GM18499 (cell line): ENCODE results near the gene MRLN.
"Not testable (repeated sequence)": the region's sequence is repeated elsewhere in the genome, so short reads cannot be mapped to it uniquely, and the experiment has no call there.

Source experiments
- ATAC-seq: cut with Tn5 transposase; IDR thresholded peaks from one replicate; pipeline ENCODE4 v1.9.1; 2021; ENCODE audit warnings: moderate number of reproducible peaks; ENCODE audit not compliant: insufficient read depth, unreplicated experiment

MRLN gene

DNA sequence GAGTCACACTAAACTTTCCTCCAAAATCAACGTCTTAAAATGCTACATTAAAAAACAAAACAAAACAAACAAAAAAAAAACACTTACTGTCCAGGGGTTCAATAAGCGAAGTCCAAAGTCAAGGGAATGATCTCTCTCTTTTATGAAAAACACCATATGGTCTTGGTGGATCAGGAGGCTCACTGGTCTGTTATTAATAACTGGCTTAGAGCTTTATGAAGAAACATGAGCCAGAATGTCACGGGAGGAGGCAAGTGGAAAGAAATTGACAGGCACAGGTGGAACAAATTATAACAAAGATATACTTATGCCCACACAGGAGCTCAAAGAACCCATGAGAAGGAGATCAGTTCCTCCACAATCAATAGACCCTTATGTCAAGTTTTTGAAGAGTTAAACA is at the start of gene MRLN:
Gene MRLN (minus strand): TSS at position 189 of the 400 bp plus-strand sequence.
- ATAC-seq, result no peak

DNA sequence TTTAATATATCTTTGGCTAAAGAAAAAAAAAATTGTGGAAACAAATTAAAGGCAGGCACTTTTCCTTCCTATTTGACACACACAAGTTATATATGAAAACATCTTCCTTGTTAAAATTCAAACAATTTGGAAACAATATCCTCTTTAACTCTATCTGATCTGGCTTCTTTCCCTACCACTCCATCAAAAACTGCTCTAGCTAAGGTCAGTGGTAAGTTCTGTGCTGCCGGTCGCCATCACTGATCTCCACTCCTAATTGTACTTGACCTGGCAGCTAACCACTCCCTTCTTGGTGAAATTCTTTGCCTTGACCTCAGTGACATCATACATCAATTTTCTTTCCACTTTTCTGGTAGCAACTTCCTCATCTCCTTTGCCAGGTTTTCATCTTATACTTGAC is 47.9 kb upstream of the MRLN start:
- no peak for ATAC-seq

DNA sequence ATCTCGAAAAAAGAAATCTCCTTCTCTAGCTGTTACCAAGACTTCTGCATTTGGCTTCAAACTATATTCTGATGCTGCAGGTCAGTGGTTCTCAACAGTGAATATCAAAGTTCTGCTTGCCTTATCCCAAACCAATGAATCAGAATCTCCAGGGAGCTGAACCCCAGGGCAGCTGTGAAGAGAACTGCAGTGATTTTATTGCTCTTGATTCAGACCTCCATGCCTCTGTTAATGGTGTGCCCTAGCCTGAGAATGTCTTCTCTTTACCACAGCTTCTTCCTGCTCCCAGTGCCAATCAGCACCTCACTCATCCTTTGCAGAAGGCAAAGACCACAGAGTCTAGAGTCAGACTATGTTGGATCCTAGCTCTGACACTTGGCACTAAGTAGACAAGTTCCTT is 46.2 kb upstream of the MRLN start:
- ATAC-seq, result no peak

DNA sequence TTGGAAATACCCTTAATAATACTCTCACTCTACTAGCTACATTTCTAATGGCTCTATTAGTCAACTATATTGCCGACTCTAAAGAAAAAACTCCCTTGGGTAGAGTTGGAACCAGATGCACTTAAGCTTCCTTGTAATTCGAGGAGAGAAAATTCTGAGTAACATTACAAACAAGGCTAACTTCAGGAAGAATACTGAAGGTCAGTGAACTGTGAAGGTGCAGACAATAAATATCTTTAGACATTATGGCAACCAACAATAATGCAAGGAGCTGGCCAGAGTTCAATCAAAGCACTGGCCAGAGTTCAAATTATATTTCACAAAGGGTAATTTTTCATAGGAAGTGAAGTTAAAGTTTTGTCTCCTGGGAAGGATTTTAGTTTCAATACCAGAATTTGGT is 40.7 kb upstream of the MRLN start:
- ATAC-seq, result no peak

DNA sequence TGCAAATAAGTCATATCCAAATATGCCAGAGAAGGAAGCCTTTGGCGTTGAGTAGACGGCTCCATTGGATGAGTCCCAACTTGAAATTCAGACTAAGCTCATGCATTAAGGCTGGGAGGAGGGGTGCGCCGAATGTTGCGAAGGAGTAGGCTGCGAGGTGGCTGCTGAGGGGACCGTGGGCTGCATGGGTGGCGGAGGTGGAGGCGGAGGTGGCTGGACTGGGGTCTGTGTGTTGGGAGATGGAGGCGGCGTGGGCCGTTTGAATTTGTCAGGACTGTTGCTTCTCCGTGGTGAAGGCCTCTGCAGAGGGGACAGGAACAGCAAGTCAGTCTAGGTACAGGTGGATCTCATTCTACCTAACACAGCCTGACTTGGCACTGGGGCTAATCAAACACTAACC is 39.6 kb upstream of the MRLN start:
- no peak for ATAC-seq

DNA sequence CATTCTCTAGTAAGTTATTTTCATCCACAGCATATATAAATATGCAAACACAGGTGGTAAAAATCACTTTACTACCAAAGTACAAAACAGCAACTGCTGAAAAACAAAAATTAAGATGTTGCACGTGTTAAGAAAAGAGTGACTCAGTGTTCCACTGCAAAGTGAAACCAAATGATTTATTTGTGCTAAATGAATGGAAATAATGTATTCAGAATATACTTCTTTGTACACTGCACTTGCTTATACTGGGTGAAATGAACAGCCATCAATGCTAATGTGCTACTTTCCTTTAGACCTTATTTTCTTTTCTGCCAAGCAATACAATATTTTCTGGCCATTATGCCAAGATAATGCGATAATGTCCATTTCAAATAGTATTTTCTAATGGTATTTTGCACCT is 38.3 kb upstream of the MRLN start:
- ATAC-seq, result no peak

DNA sequence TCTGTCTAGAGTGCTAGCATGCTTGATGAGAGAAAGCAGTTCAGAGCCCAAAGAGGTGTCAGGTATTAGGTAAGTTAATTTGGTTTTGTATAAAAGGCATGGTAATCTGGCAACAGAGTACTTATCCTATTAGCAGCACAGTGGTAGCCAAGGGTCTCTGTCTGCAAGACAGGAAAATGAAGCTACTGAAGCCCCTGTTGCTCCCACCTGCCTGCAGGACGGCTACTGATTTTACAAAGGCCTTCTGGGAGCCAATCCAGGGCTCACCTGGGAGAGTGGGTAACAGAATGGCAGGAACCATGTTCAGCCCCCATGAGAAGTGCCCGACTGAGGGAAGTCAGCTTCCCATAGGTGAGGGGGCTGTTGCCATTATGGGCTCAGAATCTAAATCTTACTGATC is 36.8 kb upstream of the MRLN start:
- ATAC-seq, result not testable (repeated sequence)

DNA sequence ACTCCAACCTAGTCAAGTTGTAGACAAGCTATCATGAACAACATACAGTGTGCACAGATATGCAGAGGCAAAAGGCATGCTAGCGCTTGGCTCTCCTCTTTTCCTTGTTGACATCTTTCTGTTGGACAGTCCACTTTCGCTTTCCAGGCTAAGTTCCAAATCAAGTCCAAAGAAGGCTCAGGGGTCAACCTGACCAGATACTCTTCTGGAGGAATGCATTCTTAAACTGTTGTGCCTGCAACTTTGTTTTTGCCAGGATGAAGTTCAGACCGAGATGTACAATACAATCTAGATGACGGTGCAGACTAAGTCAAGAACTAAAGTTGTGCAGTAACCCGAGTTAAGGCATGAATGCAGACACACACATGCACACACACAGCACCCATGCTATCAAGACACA is 35.7 kb upstream of the MRLN start:
- ATAC-seq, result not testable (repeated sequence)

DNA sequence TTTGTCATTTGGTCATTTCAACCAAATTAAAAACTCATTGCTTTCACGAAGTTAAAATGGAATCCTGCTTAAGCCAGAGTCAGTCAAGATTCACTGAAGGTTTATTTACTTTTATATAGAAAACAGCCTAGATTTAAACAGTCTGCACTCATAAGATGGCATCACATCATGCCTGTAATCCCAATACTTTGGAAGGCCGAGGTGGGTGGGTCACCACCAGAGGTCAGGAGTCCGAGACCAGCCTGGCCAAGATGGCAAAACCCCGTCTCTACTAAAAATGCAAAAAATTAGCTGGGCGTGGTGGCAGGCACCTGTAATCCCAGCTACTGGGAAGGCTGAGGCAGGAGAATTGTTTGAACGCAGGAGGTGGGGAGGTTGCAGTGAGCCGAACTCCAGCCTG is 33.8 kb upstream of the MRLN start:
- ATAC-seq, result not testable (repeated sequence)

DNA sequence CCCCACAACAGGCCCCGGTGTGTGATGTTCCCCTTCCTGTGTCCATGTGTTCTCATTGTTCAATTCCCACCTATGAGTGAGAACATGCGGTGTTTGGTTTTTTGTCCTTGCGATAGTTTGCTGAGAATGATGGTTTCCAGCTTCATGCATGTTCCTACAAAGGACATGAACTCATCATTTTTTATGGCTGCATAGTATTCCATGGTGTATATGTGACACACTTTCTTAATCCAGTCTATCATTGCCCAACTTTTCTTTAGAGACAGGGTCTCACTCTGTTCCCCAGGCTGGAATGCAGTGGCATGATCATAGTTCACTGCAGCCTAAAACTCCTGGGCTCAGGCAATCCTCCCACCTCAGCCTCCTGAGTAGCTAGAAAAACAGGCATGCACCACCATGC is 32.2 kb upstream of the MRLN start:
- ATAC-seq, result not testable (repeated sequence)

DNA sequence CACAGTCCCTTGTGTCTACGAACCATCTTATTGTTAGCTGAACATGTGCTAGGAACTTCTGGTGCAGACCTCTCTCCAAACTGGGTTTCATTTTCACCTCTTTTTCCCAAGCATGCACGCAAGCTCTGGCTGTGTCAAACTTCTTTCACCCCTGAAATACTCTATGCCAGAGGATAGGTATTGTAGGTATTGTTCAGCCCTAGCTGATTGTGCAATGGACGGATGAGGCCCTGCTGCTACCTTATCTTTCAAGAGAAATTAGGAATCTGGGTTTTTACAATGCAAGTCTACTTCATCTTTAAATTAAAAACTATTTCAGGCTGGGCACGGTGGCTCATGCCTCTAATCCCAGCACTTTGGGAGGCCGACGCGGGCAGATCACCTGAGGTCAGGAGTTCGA is 28.3 kb upstream of the MRLN start:
- ATAC-seq, result no peak

DNA sequence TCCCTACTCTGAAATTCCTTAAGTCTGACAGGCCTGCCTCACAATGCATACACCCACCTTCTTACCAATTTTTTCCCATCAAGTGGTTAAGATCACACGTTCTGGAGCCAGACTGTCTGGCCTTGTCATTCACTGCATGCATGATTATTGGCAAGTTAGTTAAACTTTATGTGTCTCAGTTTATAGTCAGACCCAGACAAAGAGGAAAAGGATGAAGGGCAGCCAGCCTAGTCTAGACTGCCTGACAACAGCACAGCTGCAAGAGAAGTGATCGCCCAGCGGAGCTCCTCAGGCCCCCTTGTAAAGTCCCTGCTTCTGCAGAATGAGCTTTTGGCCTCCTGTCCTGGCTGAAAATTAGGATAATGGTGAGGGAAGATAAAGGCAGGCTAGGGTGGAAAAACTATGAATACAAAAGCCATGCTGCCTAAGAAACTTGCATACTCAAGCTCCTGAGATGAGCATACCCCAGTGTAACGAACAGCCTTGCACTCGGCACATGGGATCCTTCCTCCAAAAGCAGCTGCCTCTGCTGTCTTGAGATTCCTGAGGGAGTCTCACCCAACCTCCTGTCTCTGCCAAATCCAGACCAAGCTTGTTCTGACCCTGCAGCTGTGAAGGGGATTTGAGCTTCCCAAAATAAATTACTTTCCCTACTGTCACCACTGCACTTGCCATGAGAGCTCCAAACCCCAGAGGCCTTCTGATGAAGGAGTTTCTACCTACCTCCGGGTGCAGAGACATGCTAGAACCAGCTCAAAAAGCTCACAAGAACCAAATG is 26.7 kb upstream of the MRLN start:
- no peak for ATAC-seq

DNA sequence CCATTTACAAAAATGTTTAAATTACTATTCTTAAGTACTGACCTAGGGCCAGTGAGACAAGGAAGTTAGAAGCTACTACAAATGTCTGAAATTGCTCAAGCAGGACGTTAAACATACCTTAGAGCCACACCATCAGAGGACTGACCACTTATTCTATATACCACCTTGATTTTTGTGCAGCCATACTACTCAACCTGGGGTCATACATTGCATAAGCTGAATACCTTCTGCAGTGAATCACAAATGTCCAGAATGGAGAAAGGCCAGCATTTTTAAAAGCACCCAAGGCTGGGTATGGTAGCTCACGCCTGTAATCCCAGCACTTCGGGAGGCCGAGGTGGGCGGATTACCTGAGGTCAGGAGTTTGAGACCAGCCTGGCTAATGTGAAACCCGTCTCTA is 21.2 kb upstream of the MRLN start:
- ATAC-seq, result no peak

DNA sequence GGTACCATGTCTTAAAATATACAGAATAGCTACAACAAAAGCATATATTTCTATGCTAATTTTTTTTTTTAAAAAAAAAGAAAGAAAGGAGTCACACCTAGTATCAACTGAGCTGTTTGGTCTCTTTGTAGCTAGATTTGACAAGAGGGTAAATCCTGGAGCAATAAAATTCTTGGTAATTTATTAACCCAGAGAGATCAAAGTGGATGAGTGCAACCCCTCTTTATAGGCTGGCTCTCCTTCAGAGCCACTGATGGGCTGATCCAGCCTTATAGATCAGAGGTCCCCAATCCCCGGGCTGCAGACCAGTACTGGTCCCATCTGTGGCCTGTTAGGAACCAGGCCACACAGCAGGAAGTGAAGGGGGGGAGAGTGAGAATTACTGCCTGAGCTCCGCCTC is 19.8 kb upstream of the MRLN start:
- no peak for ATAC-seq

DNA sequence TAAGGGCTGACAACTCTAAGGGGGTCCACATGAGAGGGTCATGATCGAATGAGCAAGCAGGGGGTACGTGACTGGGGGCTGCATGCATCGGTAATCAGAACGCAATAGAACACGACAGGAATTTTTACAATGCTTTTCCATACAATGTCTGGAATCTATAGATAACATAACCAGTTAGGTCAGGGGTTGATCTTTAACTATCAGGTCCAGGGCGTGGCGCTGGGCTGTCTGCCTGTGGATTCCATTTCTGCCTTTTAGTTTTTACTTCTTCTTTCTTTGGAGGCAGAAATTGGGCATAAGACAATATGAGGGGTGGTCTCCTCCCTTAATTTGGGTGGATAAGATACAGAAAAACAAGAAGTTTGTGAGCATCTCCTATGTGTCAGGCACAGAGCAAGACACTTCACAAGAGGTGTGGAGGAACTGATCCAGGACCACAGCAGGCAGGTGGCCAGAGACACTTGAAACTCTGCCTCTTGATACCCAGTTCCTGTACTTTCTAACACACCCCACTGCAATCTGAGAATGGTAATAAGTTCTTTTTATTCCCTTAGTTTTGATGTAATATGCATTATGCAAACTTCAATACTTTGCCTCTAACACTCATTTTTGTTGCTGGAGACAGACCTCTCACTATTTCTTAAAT is 18.0 kb upstream of the MRLN start:
- no peak for ATAC-seq

DNA sequence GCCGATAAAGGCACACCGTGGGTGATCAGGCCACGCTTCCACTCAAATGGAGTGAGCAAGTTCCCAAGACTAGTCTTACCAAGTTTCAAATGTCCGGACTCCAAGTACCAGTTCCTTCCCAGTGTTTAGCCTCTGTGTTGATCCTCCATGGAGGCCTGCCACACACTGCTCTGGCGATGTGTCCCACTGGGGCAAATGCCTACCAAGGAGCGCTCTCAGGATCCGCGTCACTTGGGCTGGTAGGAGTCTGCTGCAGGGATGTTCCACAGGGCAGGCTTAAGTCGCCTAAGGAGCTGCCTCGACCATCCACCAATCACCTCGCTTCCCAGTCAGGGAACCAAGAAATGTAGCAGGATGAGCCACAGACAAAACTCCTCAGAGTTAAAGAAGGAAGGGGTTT is 17.4 kb upstream of the MRLN start:
- no peak for ATAC-seq

DNA sequence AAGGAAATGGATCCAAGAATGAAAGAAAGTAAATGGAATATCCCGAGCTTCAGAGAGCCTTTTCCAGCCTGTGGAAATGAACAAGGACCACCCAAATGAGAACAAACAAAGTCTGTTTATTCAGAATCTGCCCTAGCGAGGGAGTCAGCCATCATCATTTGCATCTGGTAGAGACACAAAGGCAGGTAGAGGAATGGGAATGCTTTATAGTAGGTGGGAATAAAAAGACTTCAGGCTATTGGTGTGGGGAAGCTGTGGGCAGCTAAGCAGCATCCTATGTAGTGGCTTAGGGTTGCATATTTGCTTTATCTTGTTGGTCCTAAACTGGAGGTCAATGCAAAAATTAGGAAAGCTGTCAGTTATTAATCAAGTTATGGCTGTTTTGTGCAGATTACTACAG is 9.2 kb upstream of the MRLN start:
- no peak for ATAC-seq

DNA sequence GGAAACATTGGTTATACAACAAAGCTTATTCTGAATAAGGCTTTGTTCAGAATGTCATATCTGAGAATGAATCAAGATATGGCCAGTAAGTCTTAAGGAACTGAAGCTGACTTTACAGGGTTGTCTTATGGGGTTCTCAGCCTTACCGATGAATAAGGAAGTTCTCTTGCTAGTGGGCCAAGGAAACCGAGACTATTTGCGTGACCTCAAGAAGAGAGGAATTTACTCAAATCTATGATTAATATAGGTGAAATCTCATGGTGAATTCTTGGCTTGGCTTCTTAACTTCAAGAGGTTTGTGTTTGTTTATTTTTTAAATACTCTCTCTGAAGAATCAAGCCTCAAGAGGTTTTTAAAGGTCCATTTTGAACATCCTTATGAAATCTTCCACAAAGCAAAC is 4.7 kb upstream of the MRLN start:
- no peak for ATAC-seq

DNA sequence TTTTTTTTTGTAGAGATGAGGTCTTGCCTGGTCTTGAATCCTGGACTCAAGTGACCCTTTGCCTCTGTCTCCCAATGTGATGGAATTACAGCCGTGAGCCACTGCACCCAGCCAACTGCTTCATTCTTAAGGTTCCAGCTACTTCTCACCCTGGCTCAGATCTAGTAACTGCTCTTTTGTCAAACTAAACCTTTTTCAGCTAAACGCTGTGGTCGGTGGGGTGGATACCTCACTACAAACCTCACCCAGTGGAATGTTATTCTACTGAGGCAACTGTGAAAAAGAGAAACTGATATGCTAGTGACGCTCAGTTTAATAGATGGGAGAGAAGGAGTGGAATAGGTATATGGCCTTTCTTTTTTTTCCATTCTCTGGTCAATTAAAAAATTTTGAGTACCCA is 1.7 kb upstream of the MRLN start:
- ATAC-seq, result no peak

DNA sequence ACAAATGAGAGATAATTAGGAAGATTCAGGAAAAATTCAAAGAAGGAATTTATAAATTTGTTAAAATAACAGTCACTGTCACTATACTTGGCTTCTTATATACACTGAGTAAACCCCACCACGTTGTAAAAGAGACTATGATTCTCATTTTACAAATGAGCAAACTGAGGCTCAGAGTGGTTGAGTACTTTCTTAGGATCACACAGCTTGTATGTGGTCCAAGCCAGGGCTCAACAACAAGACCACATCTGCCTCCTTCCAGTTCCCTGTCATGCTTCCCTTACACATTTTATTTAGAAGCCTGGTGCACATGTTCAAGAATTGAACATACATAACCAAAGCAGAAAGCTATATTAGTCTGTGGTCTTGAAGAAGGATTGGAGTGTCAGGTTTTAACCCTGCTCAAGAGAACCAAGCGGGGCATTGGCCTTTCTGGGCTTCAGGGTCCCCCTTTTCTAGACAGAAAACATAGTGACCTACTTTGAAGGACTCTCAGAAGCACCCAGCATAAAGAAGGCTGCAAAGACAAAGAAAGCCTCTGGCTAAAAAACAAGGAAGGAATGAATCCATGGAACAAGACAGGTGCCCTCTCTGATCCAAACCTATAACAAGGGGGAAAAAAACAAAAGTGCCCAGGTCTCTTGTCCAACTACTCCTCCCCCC is 846 bp downstream of the MRLN start:
- ATAC-seq, result no peak

DNA sequence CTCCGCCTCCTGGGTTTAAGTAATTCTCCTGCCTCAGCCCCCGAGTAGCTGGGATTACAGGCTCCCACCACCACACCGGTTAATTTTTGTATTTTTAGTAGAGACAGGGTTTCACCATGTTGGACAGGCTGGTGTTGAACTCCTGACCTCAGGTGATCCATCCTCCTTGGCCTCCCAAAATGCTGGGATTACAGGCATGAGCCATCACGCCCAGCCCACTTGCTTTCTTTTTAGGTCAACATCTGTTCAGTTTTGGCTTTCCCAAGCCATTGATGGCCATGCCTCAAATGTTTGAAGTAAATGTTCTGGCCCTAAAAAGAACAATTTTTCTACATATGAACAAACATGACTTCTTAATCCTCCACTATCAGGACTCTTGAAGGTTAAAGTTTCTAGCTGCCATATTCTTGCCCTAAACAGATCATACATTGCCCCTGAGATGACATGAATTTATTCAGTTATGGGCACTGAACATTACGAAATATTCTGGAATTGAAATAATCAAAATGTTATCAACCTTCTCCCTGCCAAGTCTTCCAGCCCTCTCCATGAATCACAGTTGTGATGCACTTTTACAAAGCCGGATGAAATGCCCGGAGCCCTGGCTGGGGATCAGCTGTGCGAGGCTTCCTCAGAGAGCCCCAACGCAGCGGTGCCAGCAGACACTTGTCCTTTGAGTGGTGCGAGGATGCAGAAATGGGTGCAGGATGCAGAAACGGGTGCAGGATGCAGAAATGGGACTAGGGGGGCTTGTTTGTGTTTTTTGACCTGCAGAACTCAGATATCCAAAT is 2.9 kb downstream of the MRLN start:
- no peak for ATAC-seq
